ENCODE measurements around the gene SYNCRIP. TPM values are rescaled to one million over a fixed set of nuclear protein-coding genes. Genes with fewer than 3 reads are reported as not detected.

SYNCRIP gene
- polyA plus RNA-seq, 1 experiment, result 40.4 TPM

GRCh38 chr6:85602100-85602499 lies 40.6 kb downstream of the SYNCRIP start:
- CTCF ChIA-PET, result no interaction called here
- Histone ChIP-seq H3K27ac (ENCODE audit: low read depth, low read length) (no peak overlapping the region), H3K4me3 (ENCODE audit: low read depth, low read length) (no peak overlapping the region), H3K27me3 (ENCODE audit: control insufficient read depth, insufficient read depth, low read length) (no peaks in the 10 kb centered on the region), H3K9me3 (ENCODE audit: control insufficient read depth, insufficient read depth, low read length) (no peaks in the 10 kb centered on the region)
- DNase-seq (ENCODE audit: low read depth, low spot score), result no peak
- POLR2A ChIA-PET, result no interaction called here
- TF ChIP-seq CTCF (IDR thresholded peaks at IDR 0.05; ENCODE audit: low read depth, low read length), result no peak

DNA sequence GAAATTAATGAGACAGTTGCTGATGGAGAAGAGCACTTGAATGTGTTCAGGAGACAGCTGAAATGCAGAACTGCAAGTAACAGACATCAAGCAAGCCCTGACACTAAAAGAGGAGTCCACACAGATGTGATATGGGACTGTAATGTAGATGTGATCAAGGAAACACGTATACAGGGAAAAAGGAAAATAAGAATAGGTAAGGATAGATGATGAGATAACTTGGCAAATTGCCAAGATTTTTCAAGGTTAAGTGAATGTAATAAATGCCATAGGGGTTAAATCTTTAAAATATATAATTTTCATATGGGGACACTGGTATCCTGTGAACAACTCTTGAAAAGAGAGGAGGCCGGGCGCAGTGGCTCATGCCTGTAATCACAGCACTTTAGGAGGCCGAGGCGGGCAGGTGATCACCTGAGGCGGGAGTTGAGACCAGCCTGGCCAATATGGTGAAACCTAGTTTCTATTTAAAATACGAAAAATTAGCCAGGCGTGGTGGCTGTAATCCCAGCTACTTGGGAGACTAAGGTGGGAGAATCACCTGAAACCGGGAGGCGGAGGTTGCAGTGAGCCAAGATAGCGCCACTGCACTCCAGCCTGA lies 41.9 kb downstream of the SYNCRIP start:
- no peaks in the 10 kb centered on the region for H3K9me3 ChIP-seq (ENCODE audit: control insufficient read depth, insufficient read depth, low read length)
- ChIA-PET POLR2A (interaction anchor here (0.6 kb wide), 1 partner anchor 78 kb away, joined by 3 read pairs; no protein-coding TSS in a partner anchor), CTCF (interaction anchor here (0.6 kb wide), 1 partner anchor 198 kb away, joined by 3 read pairs; no protein-coding TSS in a partner anchor)
- no peak overlapping the region for H3K4me3 ChIP-seq (ENCODE audit: low read depth, low read length)
- DNase-seq (ENCODE audit: low read depth, low spot score), result no peak
- no peak overlapping the region for H3K27ac ChIP-seq (ENCODE audit: low read depth, low read length)
- no peaks in the 10 kb centered on the region for H3K27me3 ChIP-seq (ENCODE audit: control insufficient read depth, insufficient read depth, low read length)
- no peak for TF ChIP-seq CTCF (IDR thresholded peaks at IDR 0.05; ENCODE audit: low read depth, low read length)

DNA sequence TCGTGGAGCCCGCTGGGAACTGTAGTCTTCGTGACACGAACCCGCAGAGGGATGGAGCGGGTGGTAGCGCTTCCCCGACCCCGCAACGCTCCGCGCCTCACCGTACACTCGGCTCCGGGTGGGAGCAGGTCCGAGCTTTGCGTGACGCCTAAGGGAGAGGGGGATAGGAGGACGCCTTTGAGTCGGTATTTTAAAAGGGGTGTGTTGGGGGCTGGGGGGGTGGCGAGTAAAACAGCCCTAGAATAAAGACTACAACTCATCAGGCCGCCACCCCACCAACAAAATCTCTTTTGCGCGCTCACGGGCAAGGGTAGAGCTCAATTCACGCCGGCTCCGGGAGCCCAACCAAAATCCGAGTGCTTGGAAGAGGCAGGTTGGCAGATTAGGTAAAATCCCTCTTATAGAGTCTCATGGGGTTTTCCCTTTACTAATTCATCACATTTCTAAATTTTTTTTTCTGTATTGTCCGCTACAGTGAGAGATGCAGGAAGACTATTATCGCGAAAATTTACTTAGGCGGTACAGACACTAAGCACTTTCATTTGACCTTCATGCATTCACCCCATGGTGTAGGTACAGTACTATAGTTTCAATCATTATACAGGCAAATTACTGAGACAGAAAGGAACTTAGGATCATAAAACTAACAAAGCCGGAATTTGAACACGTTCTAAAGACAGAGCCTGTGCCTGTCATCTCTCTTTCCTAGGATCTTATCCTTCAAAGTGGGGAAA lies 48.3 kb downstream of the SYNCRIP start:
- Histone ChIP-seq H3K27ac (ENCODE audit: low read depth, low read length) (peak overlapping the region; percentile 90), H3K27me3 (ENCODE audit: control insufficient read depth, insufficient read depth, low read length) (no peaks in the 10 kb centered on the region), H3K4me3 (ENCODE audit: low read depth, low read length) (peak overlapping the region; percentile 91), H3K9me3 (ENCODE audit: control insufficient read depth, insufficient read depth, low read length) (no peaks in the 10 kb centered on the region; the same call in 1 of the 2 replicates)
- POLR2A ChIA-PET, result interaction anchor here (0.6 to 2.6 kb wide), 4 partner anchors 48 to 144 kb away, joined by 3 to 36 read pairs (median 8); partner anchors contain the start of genes NT5E and SYNCRIP
- no peak for DNase-seq (ENCODE audit: low read depth, low spot score)
- CTCF ChIA-PET, result interaction anchor here (0.6 to 0.7 kb wide), 2 partner anchors 31 to 76 kb away, joined by 3 to 11 read pairs; no protein-coding TSS in a partner anchor
- TF ChIP-seq CTCF (IDR thresholded peaks at IDR 0.05; ENCODE audit: low read depth, low read length), result no peak

- ChIA-PET POLR2A (interaction anchor here (0.6 to 2.6 kb wide), 6 partner anchors 13 to 144 kb away, joined by 3 to 36 read pairs (median 3); partner anchors contain the start of genes NT5E and SYNCRIP), CTCF (interaction anchor here (0.6 to 2.2 kb wide), 8 partner anchors 32 to 246 kb away, joined by 3 to 11 read pairs (median 4); partner anchors contain the start of gene NT5E)
- Histone ChIP-seq H3K4me3 (ENCODE audit: low read depth, low read length) (peak within 1 kb of the TSS; percentile 91), H3K27me3 (ENCODE audit: control insufficient read depth, insufficient read depth, low read length) (no peaks in the 10 kb centered on the region), H3K9me3 (ENCODE audit: control insufficient read depth, insufficient read depth, low read length) (no peaks in the 10 kb centered on the region; the same call in 1 of the 2 replicates), H3K27ac (ENCODE audit: low read depth, low read length) (peak within 1 kb of the TSS; percentile 90)
- TF ChIP-seq CTCF (IDR thresholded peaks at IDR 0.05; ENCODE audit: low read depth, low read length), result no peak
- peak; percentile 88 for DNase-seq (ENCODE audit: low read depth, low spot score)
These were observed 49.1 kb downstream of the SYNCRIP start, which contains the start of gene SNX14 for GRCh38 chr6:85593438-85594196. Gene SNX14 (minus strand): TSS chr6:85593858. CDS start chr6:85593718, 140 bp downstream.
